Measurements from ENCODE around the gene GCSAM. TPM values are rescaled to one million over a fixed set of nuclear protein-coding genes. Genes with fewer than 3 reads are reported as not detected.

GCSAM gene
- total RNA-seq, 1 donor from 2014 or later = 0.37 TPM

- DNase-seq (ENCODE audit: low spot score) = no peak
These were observed 59.0 kb downstream of the GCSAM start for GRCh38 chr3:112074006-112074405.

- DNase-seq (ENCODE audit: low spot score) = peak; percentile 53
These were observed 60.5 kb downstream of the GCSAM start for GRCh38 chr3:112072387-112073060.

Other genes starting within 250 kb of the GCSAM start
- gene ABHD10, start 154.2 kb downstream of the GCSAM start, total RNA-seq = 34.2 TPM
- not detected for gene TAGLN3, start 134.3 kb downstream of the GCSAM start, total RNA-seq
- gene TMPRSS7, start 98.5 kb downstream of the GCSAM start, total RNA-seq = 0.12 TPM
- 24.3 TPM for gene C3orf52, start 46.9 kb downstream of the GCSAM start, total RNA-seq
- 0.46 TPM for gene SLC9C1, start 161.0 kb upstream of the GCSAM start, total RNA-seq
- 10.5 TPM for gene CD200, start 199.9 kb upstream of the GCSAM start, total RNA-seq

All from mucosa of gallbladder (tissue), 1 donor.